Spleen (tissue), 7 donors: ENCODE results near the gene PDCD1LG2.

Source experiments
- CTCF ChIP-seq, 11 experiments: fragments of 200-600 bp in 7 of 11; fragments of 450-650 bp in 4 of 11; sonication (generic) in 4 of 11; IDR thresholded peaks in 8 of 11; conservative IDR thresholded peaks in 3 of 11; 1 replicate in 7 of 11; 2 replicates in 4 of 11; pipeline versions ENCODE4 v1.4.0 to v1.8.0; 2016 to 2021; ENCODE audit warnings: antibody characterized with exemption in 11 of 11, inconsistent platforms in 4 of 11, mild to moderate bottlenecking in 1 of 11
- POLR2A ChIP-seq, 3 donors: fragments of 450-650 bp; IDR thresholded peaks; one replicate each; pipeline ENCODE4 v1.5.1; 2017; ENCODE audit warnings: antibody characterized with exemption in 3 of 3, mild to moderate bottlenecking in 1 of 3
- POLR2AphosphoS5 ChIP-seq, 3 donors: sonication (generic); formaldehyde crosslinking; IDR thresholded peaks; one replicate each; pipeline ENCODE4 v1.5.1; 2017; ENCODE audit warnings: antibody characterized with exemption in 3 of 3
- donor health status: DM: no; HTN: no; CAD: no; lungs with moderate emphysema.
- donor health status: DM: no; HTN: no; CAD: no.
- donor health status: DM: no; HTN: no; CAD: no.

DNA sequence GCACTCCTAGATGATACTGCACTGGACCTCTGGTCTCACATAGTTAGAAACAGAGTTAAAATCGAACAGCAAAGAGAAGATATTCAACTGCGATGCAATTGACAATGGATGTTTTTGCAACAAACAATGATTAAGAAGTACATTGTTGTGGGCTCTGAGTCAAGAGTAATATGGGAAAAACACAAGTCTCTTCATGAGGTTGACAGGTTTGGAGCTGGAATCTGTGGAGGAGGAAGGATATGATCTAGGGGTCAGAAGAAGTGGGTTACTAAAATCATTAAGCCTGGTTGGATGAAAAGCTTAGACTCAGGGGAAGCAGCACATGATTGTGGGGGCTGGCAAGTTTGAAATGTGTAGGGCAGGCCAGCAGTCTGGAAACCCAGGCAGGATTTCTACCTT is 53.1 kb downstream of the PDCD1LG2 start:
- TF ChIP-seq CTCF (IDR thresholded peaks at IDR 0.05 in 8 of 11, conservative IDR thresholded peaks at IDR 0.05 in 3 of 11) (no peak), POLR2AphosphoS5 (IDR thresholded peaks at IDR 0.05) (no peak), POLR2A (IDR thresholded peaks at IDR 0.05) (no peak)
